NCI-H146 (cell line): ENCODE results near the gene ETFRF1.

Experiments used
- DNase-seq: peaks from one replicate; lab custom pipeline; 2025; lab: John Stamatoyannopoulos, UW

The ETFRF1 gene

GRCh38 chr12:25236190-25236589 is 41.2 kb downstream of the ETFRF1 start:
- no peak for DNase-seq

- no peak for DNase-seq
These were observed 41.6 kb downstream of the ETFRF1 start for GRCh38 chr12:25236626-25237025.

- DNase-seq = peak; percentile 12
These were observed 46.4 kb downstream of the ETFRF1 start for GRCh38 chr12:25241167-25242020.

GRCh38 chr12:25242981-25243679 is 48.1 kb downstream of the ETFRF1 start:
- no peak for DNase-seq

- DNase-seq = no peak
These were observed 48.6 kb downstream of the ETFRF1 start for GRCh38 chr12:25243680-25243990.

GRCh38 chr12:25245491-25245890 is 50.5 kb downstream of the ETFRF1 start:
- DNase-seq = no peak

- no peak for DNase-seq
These were observed 53.1 kb downstream of the ETFRF1 start for GRCh38 chr12:25248137-25248536.

GRCh38 chr12:25248732-25249131 is 53.7 kb downstream of the ETFRF1 start:
- no peak for DNase-seq

- peak; percentile 69 for DNase-seq
These were observed 55.1 kb downstream of the ETFRF1 start for GRCh38 chr12:25249931-25250738.

- DNase-seq = peak; percentile 97
These were observed 56.0 kb downstream of the ETFRF1 start, which contains the start of gene KRAS for GRCh38 chr12:25250744-25251730. KRAS (minus strand) TSS chr12:25250929.

- DNase-seq = no peak
These were observed 56.7 kb downstream of the ETFRF1 start for GRCh38 chr12:25251769-25252168.

- DNase-seq = no peak
These were observed 57.9 kb downstream of the ETFRF1 start for GRCh38 chr12:25252946-25253345.

- no peak for DNase-seq
These were observed 58.5 kb downstream of the ETFRF1 start for GRCh38 chr12:25253371-25254068.

GRCh38 chr12:25254271-25254880 is 59.3 kb downstream of the ETFRF1 start:
- DNase-seq = no peak
